ENCODE results near the gene HMCN1. TPM values are rescaled to one million over a fixed set of nuclear protein-coding genes. Genes with fewer than 3 reads are reported as not detected.

The HMCN1 gene
- total and polyA plus RNA-seq, 2 donors from 2014 or later: 0.97 to 2.7 TPM

DNA sequence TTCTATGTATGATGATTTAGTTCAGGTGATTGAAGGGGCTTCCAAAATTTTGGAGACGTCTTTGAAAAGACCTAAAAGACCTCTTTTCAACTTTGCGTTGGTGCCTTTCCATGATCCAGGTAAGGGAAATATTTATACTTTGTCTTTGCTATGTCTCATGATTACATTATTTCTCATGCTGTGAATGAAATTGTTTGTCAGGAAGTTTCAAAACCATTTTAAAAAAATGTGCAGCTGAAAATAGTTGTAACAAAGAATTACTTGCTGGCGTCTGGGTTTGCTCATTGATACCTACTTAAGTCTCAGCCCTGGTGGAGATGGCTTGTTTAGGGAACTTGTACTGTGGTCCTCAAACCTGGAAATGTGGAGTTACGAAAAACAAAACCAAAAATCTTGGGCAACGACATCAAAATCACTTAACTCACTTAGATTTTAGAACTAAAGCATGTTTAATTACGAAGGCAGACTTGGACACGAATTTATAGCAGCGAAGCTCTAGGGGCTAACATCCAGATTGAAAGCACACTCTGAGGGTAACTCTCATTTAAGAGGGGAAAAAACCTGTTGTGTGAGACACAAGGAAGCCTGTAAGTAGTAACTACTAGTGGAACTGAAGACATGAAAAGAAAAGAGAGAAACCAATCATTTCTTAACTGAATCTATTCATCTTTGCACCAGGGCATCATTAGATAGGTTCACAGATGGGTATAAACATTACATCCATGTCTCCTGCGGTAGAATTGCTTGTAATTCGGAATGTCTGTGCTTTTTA lies 924 bp downstream of the HMCN1 start:
- Histone ChIP-seq H3K9me3 (ENCODE audit: control insufficient read depth in 2 of 3, insufficient read depth in 1 of 3, low read length in 3 of 3) (no peaks in the 10 kb centered on the region), H3K36me3 (ENCODE audit: control insufficient read depth in 2 of 3, insufficient read depth in 3 of 3, low read length in 3 of 3) (no peaks in the 10 kb centered on the region), H3K4me3 (ENCODE audit: low read length in 3 of 3) (peak overlapping the region; percentile 61 to 76 (median 70)), H3K9ac (ENCODE audit: low read length in 3 of 3) (peak overlapping the region in 2 of 3 donors; percentile 60 to 68), H3K27me3 (ENCODE audit: control insufficient read depth, insufficient read depth, low read length) (no peaks in the 10 kb centered on the region), H3K27ac (ENCODE audit: low read depth in 2 of 2, low read length in 2 of 2) (no peak overlapping the region), H3K4me1 (ENCODE audit: control insufficient read depth in 2 of 3, insufficient read depth in 2 of 3, low read depth in 1 of 3, low read length in 3 of 3) (peaks cover 0 to 4% (median 0%) of the 10 kb centered on the region in 3 donors)
- FAIRE-seq (no peak), DNase-seq (peak in 3 of 5 donors; percentile 11 to 62 (median 31))
- intact Hi-C loops (cut with DNase I): loop anchor here (10.0 kb wide), 1 partner anchor 490 kb away; no protein-coding TSS in a partner anchor
- TF ChIP-seq, protein P1, sequence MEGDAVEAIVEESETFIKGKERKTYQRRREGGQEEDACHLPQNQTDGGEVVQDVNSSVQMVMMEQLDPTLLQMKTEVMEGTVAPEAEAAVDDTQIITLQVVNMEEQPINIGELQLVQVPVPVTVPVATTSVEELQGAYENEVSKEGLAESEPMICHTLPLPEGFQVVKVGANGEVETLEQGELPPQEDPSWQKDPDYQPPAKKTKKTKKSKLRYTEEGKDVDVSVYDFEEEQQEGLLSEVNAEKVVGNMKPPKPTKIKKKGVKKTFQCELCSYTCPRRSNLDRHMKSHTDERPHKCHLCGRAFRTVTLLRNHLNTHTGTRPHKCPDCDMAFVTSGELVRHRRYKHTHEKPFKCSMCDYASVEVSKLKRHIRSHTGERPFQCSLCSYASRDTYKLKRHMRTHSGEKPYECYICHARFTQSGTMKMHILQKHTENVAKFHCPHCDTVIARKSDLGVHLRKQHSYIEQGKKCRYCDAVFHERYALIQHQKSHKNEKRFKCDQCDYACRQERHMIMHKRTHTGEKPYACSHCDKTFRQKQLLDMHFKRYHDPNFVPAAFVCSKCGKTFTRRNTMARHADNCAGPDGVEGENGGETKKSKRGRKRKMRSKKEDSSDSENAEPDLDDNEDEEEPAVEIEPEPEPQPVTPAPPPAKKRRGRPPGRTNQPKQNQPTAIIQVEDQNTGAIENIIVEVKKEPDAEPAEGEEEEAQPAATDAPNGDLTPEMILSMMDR (IDR thresholded peaks at IDR 0.05; ENCODE audit: borderline replicate concordance, extremely low read depth, insufficient read depth): no peak

DNA sequence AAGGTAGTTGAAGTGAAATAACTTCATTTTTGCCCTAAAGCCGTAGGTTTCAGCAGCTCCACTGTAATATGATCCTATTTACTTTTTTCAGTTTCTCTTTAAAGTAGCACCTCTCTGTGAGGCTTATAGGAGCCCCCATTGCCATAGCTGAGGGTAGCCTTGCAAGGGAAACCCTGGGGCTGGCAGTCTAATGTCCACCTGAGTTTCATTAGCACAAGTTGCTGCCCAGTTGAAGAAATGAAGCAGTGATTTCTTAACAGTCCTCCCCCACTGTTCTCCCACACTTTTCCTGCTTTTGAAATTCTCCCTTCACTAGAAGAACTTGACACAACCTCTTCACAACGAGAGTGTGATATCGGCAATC lies 1.5 kb downstream of the HMCN1 start:
- no peak overlapping the region for H3K27ac ChIP-seq (ENCODE audit: low read depth in 2 of 2, low read length in 2 of 2)
- no peaks in the 10 kb centered on the region for H3K27me3 ChIP-seq (ENCODE audit: control insufficient read depth, insufficient read depth, low read length)
- no peaks in the 10 kb centered on the region for H3K9me3 ChIP-seq (ENCODE audit: control insufficient read depth in 2 of 3, insufficient read depth in 1 of 3, low read length in 3 of 3)
- no peaks in the 10 kb centered on the region for H3K36me3 ChIP-seq (ENCODE audit: control insufficient read depth in 2 of 3, insufficient read depth in 3 of 3, low read length in 3 of 3)
- peak overlapping the region; percentile 61 to 76 (median 70) for H3K4me3 ChIP-seq (ENCODE audit: low read length in 3 of 3)
- TF ChIP-seq, protein P1 (IDR thresholded peaks at IDR 0.05; ENCODE audit: borderline replicate concordance, extremely low read depth, insufficient read depth): no peak
- H3K4me1 ChIP-seq (ENCODE audit: control insufficient read depth in 2 of 3, insufficient read depth in 2 of 3, low read depth in 1 of 3, low read length in 3 of 3): peaks cover 0 to 4% (median 0%) of the 10 kb centered on the region in 3 donors
- FAIRE-seq (no peak), DNase-seq (peak in 3 of 5 donors; percentile 16 to 59 (median 40))
- peak overlapping the region in 1 of 3 donors; percentile 68 for H3K9ac ChIP-seq (ENCODE audit: low read length in 3 of 3)
- intact Hi-C loops (cut with DNase I): loop anchor here (10.0 kb wide), 1 partner anchor 489 kb away; no protein-coding TSS in a partner anchor

DNA sequence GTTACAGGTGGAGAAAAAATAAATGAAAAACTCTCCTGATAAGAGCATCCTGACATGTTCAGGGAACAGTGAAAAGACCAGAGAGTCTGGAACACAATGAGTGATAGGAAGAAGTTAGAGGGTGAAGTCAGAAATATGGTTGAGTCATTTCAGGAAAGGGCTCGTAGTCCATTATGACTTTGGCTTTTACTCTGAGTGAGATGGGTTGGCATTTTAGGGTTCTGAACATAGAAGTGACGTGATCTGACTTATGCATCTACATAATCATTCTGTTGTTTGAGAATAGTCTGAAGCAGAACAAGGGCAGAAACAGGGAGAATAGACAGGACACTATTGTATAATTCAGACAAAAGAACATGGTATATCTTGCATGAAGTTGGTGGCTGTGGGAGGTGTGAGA lies 5.8 kb downstream of the HMCN1 start:
- Histone ChIP-seq H3K36me3 (ENCODE audit: control insufficient read depth in 2 of 3, insufficient read depth in 3 of 3, low read length in 3 of 3) (no peaks in the 10 kb centered on the region), H3K9me3 (ENCODE audit: control insufficient read depth in 2 of 3, insufficient read depth in 1 of 3, low read length in 3 of 3) (no peaks in the 10 kb centered on the region), H3K27me3 (ENCODE audit: control insufficient read depth, insufficient read depth, low read length) (no peaks in the 10 kb centered on the region), H3K4me3 (ENCODE audit: low read length in 3 of 3) (no peak overlapping the region), H3K4me1 (ENCODE audit: control insufficient read depth in 2 of 3, insufficient read depth in 2 of 3, low read depth in 1 of 3, low read length in 3 of 3) (no peaks in the 10 kb centered on the region), H3K27ac (ENCODE audit: low read depth in 2 of 2, low read length in 2 of 2) (no peak overlapping the region), H3K9ac (ENCODE audit: low read length in 3 of 3) (no peak overlapping the region)
- DNase-seq: no peak
- TF ChIP-seq, protein P1 (IDR thresholded peaks at IDR 0.05; ENCODE audit: borderline replicate concordance, extremely low read depth, insufficient read depth): no peak
- intact Hi-C loops (cut with DNase I): loop anchor here (10.0 kb wide), 1 partner anchor 485 kb away; no protein-coding TSS in a partner anchor
- FAIRE-seq: no peak

Data from kidney (tissue), 14 donors.